Measurements from ENCODE around the gene CARS1.

The CARS1 gene

GRCh38 chr11:3057069-3057963 lies at the start of gene CARS1:
CARS1 (minus strand) TSS chr11:3057423; CDS start chr11:3057367, 56 bp downstream.
- H3K4me3 ChIP-seq (ENCODE audit: low read depth in 1 of 5, low read length in 5 of 5) = peak within 1 kb of the TSS; percentile 79 to 88 (median 87)
- H3K27me3 ChIP-seq (ENCODE audit: control insufficient read depth in 5 of 5, insufficient read depth in 4 of 5, low read length in 5 of 5) = no peaks in the 10 kb centered on the region
- peaks cover 0 to 10% (median 10%) of the 10 kb centered on the region in 5 donors for H3K36me3 ChIP-seq (ENCODE audit: control insufficient read depth in 5 of 5, insufficient read depth in 5 of 5, low read length in 5 of 5)
- H3K9ac ChIP-seq (ENCODE audit: low read length in 5 of 5) = peak within 1 kb of the TSS; percentile 89 to 97 (median 93)
- H3K4me1 ChIP-seq (ENCODE audit: control insufficient read depth in 5 of 5, insufficient read depth in 5 of 5, low read length in 5 of 5) = peaks cover 14 to 54% (median 34%) of the 10 kb centered on the region in 5 donors
- H3K27ac ChIP-seq (ENCODE audit: low read depth, low read length) = peak within 1 kb of the TSS; percentile 92
- no peaks in the 10 kb centered on the region for H3K9me3 ChIP-seq (ENCODE audit: control insufficient read depth in 5 of 5, low read length in 5 of 5)

- Histone ChIP-seq H3K9ac (ENCODE audit: low read length in 5 of 5) (no peak overlapping the region), H3K27me3 (ENCODE audit: control insufficient read depth in 5 of 5, insufficient read depth in 4 of 5, low read length in 5 of 5) (no peaks in the 10 kb centered on the region), H3K4me3 (ENCODE audit: low read depth in 1 of 5, low read length in 5 of 5) (no peak overlapping the region), H3K9me3 (ENCODE audit: control insufficient read depth in 5 of 5, low read length in 5 of 5) (no peaks in the 10 kb centered on the region), H3K4me1 (ENCODE audit: control insufficient read depth in 5 of 5, insufficient read depth in 5 of 5, low read length in 5 of 5) (peaks cover 0 to 4% (median 0%) of the 10 kb centered on the region in 5 donors), H3K27ac (ENCODE audit: low read depth, low read length) (no peak overlapping the region), H3K36me3 (ENCODE audit: control insufficient read depth in 5 of 5, insufficient read depth in 5 of 5, low read length in 5 of 5) (peaks cover 0 to 62% (median 54%) of the 10 kb centered on the region in 5 donors)
Measured at GRCh38 chr11:3105791-3106735, 48.8 kb upstream of the CARS1 start.

- H3K36me3 ChIP-seq (ENCODE audit: control insufficient read depth in 5 of 5, insufficient read depth in 5 of 5, low read length in 5 of 5) = peaks cover 0 to 61% (median 56%) of the 10 kb centered on the region in 5 donors
- H3K9ac ChIP-seq (ENCODE audit: low read length in 5 of 5) = no peak overlapping the region
- no peaks in the 10 kb centered on the region for H3K9me3 ChIP-seq (ENCODE audit: control insufficient read depth in 5 of 5, low read length in 5 of 5)
- no peak overlapping the region for H3K4me3 ChIP-seq (ENCODE audit: low read depth in 1 of 5, low read length in 5 of 5)
- H3K27ac ChIP-seq (ENCODE audit: low read depth, low read length) = no peak overlapping the region
- H3K4me1 ChIP-seq (ENCODE audit: control insufficient read depth in 5 of 5, insufficient read depth in 5 of 5, low read length in 5 of 5) = peaks cover 0 to 11% (median 3%) of the 10 kb centered on the region in 5 donors
- H3K27me3 ChIP-seq (ENCODE audit: control insufficient read depth in 5 of 5, insufficient read depth in 4 of 5, low read length in 5 of 5) = no peaks in the 10 kb centered on the region
Measured at GRCh38 chr11:3104961-3105790, 48.0 kb upstream of the CARS1 start.

- Histone ChIP-seq H3K4me1 (ENCODE audit: control insufficient read depth in 5 of 5, insufficient read depth in 5 of 5, low read length in 5 of 5) (peaks cover 0 to 19% (median 3%) of the 10 kb centered on the region in 5 donors), H3K27me3 (ENCODE audit: control insufficient read depth in 5 of 5, insufficient read depth in 4 of 5, low read length in 5 of 5) (no peaks in the 10 kb centered on the region), H3K36me3 (ENCODE audit: control insufficient read depth in 5 of 5, insufficient read depth in 5 of 5, low read length in 5 of 5) (peaks cover 3 to 68% (median 55%) of the 10 kb centered on the region in 5 donors), H3K9me3 (ENCODE audit: control insufficient read depth in 5 of 5, low read length in 5 of 5) (no peaks in the 10 kb centered on the region), H3K9ac (ENCODE audit: low read length in 5 of 5) (no peak overlapping the region), H3K27ac (ENCODE audit: low read depth, low read length) (no peak overlapping the region), H3K4me3 (ENCODE audit: low read depth in 1 of 5, low read length in 5 of 5) (no peak overlapping the region)
Measured at GRCh38 chr11:3104051-3104714, 47.0 kb upstream of the CARS1 start.

GRCh38 chr11:3103076-3103475 lies 45.9 kb upstream of the CARS1 start:
- Histone ChIP-seq H3K27ac (ENCODE audit: low read depth, low read length) (no peak overlapping the region), H3K4me3 (ENCODE audit: low read depth in 1 of 5, low read length in 5 of 5) (no peak overlapping the region), H3K27me3 (ENCODE audit: control insufficient read depth in 5 of 5, insufficient read depth in 4 of 5, low read length in 5 of 5) (no peaks in the 10 kb centered on the region), H3K36me3 (ENCODE audit: control insufficient read depth in 5 of 5, insufficient read depth in 5 of 5, low read length in 5 of 5) (peaks cover 6 to 68% (median 55%) of the 10 kb centered on the region in 5 donors), H3K9ac (ENCODE audit: low read length in 5 of 5) (no peak overlapping the region), H3K9me3 (ENCODE audit: control insufficient read depth in 5 of 5, low read length in 5 of 5) (no peaks in the 10 kb centered on the region), H3K4me1 (ENCODE audit: control insufficient read depth in 5 of 5, insufficient read depth in 5 of 5, low read length in 5 of 5) (peaks cover 0 to 24% (median 3%) of the 10 kb centered on the region in 5 donors)

- Histone ChIP-seq H3K9ac (ENCODE audit: low read length in 5 of 5) (no peak overlapping the region), H3K4me3 (ENCODE audit: low read depth in 1 of 5, low read length in 5 of 5) (no peak overlapping the region), H3K36me3 (ENCODE audit: control insufficient read depth in 5 of 5, insufficient read depth in 5 of 5, low read length in 5 of 5) (peaks cover 6 to 66% (median 53%) of the 10 kb centered on the region in 5 donors), H3K9me3 (ENCODE audit: control insufficient read depth in 5 of 5, low read length in 5 of 5) (no peaks in the 10 kb centered on the region), H3K4me1 (ENCODE audit: control insufficient read depth in 5 of 5, insufficient read depth in 5 of 5, low read length in 5 of 5) (peaks cover 0 to 24% (median 3%) of the 10 kb centered on the region in 5 donors), H3K27ac (ENCODE audit: low read depth, low read length) (no peak overlapping the region), H3K27me3 (ENCODE audit: control insufficient read depth in 5 of 5, insufficient read depth in 4 of 5, low read length in 5 of 5) (no peaks in the 10 kb centered on the region)
Measured at GRCh38 chr11:3102641-3102921, 45.4 kb upstream of the CARS1 start.

GRCh38 chr11:3101921-3102640 lies 44.9 kb upstream of the CARS1 start:
- Histone ChIP-seq H3K9ac (ENCODE audit: low read length in 5 of 5) (no peak overlapping the region), H3K27me3 (ENCODE audit: control insufficient read depth in 5 of 5, insufficient read depth in 4 of 5, low read length in 5 of 5) (no peaks in the 10 kb centered on the region), H3K9me3 (ENCODE audit: control insufficient read depth in 5 of 5, low read length in 5 of 5) (no peaks in the 10 kb centered on the region), H3K4me1 (ENCODE audit: control insufficient read depth in 5 of 5, insufficient read depth in 5 of 5, low read length in 5 of 5) (peaks cover 0 to 24% (median 3%) of the 10 kb centered on the region in 5 donors), H3K36me3 (ENCODE audit: control insufficient read depth in 5 of 5, insufficient read depth in 5 of 5, low read length in 5 of 5) (peaks cover 9 to 65% (median 53%) of the 10 kb centered on the region in 5 donors), H3K27ac (ENCODE audit: low read depth, low read length) (no peak overlapping the region), H3K4me3 (ENCODE audit: low read depth in 1 of 5, low read length in 5 of 5) (no peak overlapping the region)

- no peak overlapping the region for H3K4me3 ChIP-seq (ENCODE audit: low read depth in 1 of 5, low read length in 5 of 5)
- H3K27ac ChIP-seq (ENCODE audit: low read depth, low read length) = peak overlapping the region; percentile 21
- H3K27me3 ChIP-seq (ENCODE audit: control insufficient read depth in 5 of 5, insufficient read depth in 4 of 5, low read length in 5 of 5) = no peaks in the 10 kb centered on the region
- no peak overlapping the region for H3K9ac ChIP-seq (ENCODE audit: low read length in 5 of 5)
- H3K4me1 ChIP-seq (ENCODE audit: control insufficient read depth in 5 of 5, insufficient read depth in 5 of 5, low read length in 5 of 5) = peaks cover 0 to 44% (median 21%) of the 10 kb centered on the region in 5 donors
- no peaks in the 10 kb centered on the region for H3K9me3 ChIP-seq (ENCODE audit: control insufficient read depth in 5 of 5, low read length in 5 of 5)
- peaks cover 9 to 46% (median 37%) of the 10 kb centered on the region in 5 donors for H3K36me3 ChIP-seq (ENCODE audit: control insufficient read depth in 5 of 5, insufficient read depth in 5 of 5, low read length in 5 of 5)
Measured at GRCh38 chr11:3099178-3099577, 42.0 kb upstream of the CARS1 start.

Measured in subcutaneous abdominal adipose tissue (tissue), 5 donors.